ENCODE measurements around the gene NEIL3.

Gene NEIL3

GRCh38 chr4:177313263-177313662, 3.6 kb downstream of the NEIL3 start:
- Mint-ChIP-seq H3K4me3 (no peak overlapping the region), H3K36me3 (peaks cover 47% of the 10 kb centered on the region), H3K27me3 (no peaks in the 10 kb centered on the region), H3K4me1 (peaks cover 85% of the 10 kb centered on the region), H3K27ac (no peak overlapping the region), H3K9me3 (no peaks in the 10 kb centered on the region)
- CTCF ChIA-PET, result interaction anchor here (0.6 to 1.1 kb wide), 2 partner anchors 10 to 70 kb away, joined by 3 read pairs; no protein-coding TSS in a partner anchor
- DNase-seq, result no peak

- peaks cover 96% of the 10 kb centered on the region for H3K4me1 Mint-ChIP-seq
Observed at GRCh38 chr4:177315767-177316464, 6.2 kb downstream of the NEIL3 start.

GRCh38 chr4:177320721-177321120, 11.0 kb downstream of the NEIL3 start:
- H3K4me3 Mint-ChIP-seq, result no peak overlapping the region
- CTCF ChIA-PET, result interaction anchor here (1.8 kb wide), 1 partner anchor 9 kb away, joined by 6 read pairs; no protein-coding TSS in a partner anchor
- H3K27me3 Mint-ChIP-seq, result no peaks in the 10 kb centered on the region
- H3K4me1 Mint-ChIP-seq, result peaks cover 89% of the 10 kb centered on the region
- peak overlapping the region; percentile 72 for H3K27ac Mint-ChIP-seq
- peaks cover 3% of the 10 kb centered on the region for H3K9me3 Mint-ChIP-seq
- peaks cover 74% of the 10 kb centered on the region for H3K36me3 Mint-ChIP-seq
- DNase-seq, result no peak

More at GRCh38 chr4:177315767-177316464, 6.2 kb downstream of the NEIL3 start:
- Mint-ChIP-seq H3K27ac (peak overlapping the region; percentile 83), H3K27me3 (no peaks in the 10 kb centered on the region), H3K4me3 (peak overlapping the region; percentile 65), H3K36me3 (peaks cover 68% of the 10 kb centered on the region), H3K9me3 (peaks cover 3% of the 10 kb centered on the region)
- DNase-seq, result no peak
- CTCF ChIA-PET, result interaction anchor here (0.6 kb wide), 1 partner anchor 66 kb away, joined by 3 read pairs; no protein-coding TSS in a partner anchor

GRCh38 chr4:177321647-177322046, 12.0 kb downstream of the NEIL3 start:
- peaks cover 83% of the 10 kb centered on the region for H3K4me1 Mint-ChIP-seq
- no peak overlapping the region for H3K4me3 Mint-ChIP-seq
- CTCF ChIA-PET, result interaction anchor here (1.8 kb wide), 1 partner anchor 10 kb away, joined by 6 read pairs; no protein-coding TSS in a partner anchor

GRCh38 chr4:177322266-177322665, 12.6 kb downstream of the NEIL3 start:
- Mint-ChIP-seq H3K27me3 (no peaks in the 10 kb centered on the region), H3K36me3 (peaks cover 78% of the 10 kb centered on the region), H3K9me3 (peaks cover 3% of the 10 kb centered on the region), H3K4me3 (no peak overlapping the region), H3K27ac (peak overlapping the region; percentile 45), H3K4me1 (peaks cover 79% of the 10 kb centered on the region)
- no peak for DNase-seq
- CTCF ChIA-PET, result interaction anchor here (0.7 to 1.8 kb wide), 2 partner anchors 11 to 72 kb away, joined by 4 to 6 read pairs; no protein-coding TSS in a partner anchor

More at GRCh38 chr4:177321647-177322046, 12.0 kb downstream of the NEIL3 start:
- DNase-seq, result no peak
- Mint-ChIP-seq H3K27ac (no peak overlapping the region), H3K9me3 (peaks cover 3% of the 10 kb centered on the region), H3K27me3 (no peaks in the 10 kb centered on the region), H3K36me3 (peaks cover 76% of the 10 kb centered on the region)

- CTCF ChIA-PET, result interaction anchor here (0.7 to 1.8 kb wide), 3 partner anchors 9 to 72 kb away, joined by 3 to 6 read pairs (median 4); no protein-coding TSS in a partner anchor
- Mint-ChIP-seq H3K4me3 (no peak overlapping the region), H3K36me3 (peaks cover 81% of the 10 kb centered on the region), H3K27ac (peak overlapping the region; percentile 49), H3K4me1 (peaks cover 77% of the 10 kb centered on the region), H3K27me3 (no peaks in the 10 kb centered on the region), H3K9me3 (peaks cover 3% of the 10 kb centered on the region)
- DNase-seq, result no peak
Observed at GRCh38 chr4:177322881-177323280, 13.2 kb downstream of the NEIL3 start.

GRCh38 chr4:177323416-177323815, 13.7 kb downstream of the NEIL3 start:
- peaks cover 72% of the 10 kb centered on the region for H3K4me1 Mint-ChIP-seq
- no peak overlapping the region for H3K4me3 Mint-ChIP-seq
- H3K27ac Mint-ChIP-seq, result peak overlapping the region; percentile 29
- DNase-seq, result no peak
- CTCF ChIA-PET, result interaction anchor here (0.9 kb wide), 1 partner anchor 10 kb away, joined by 3 read pairs; no protein-coding TSS in a partner anchor
- H3K27me3 Mint-ChIP-seq, result no peaks in the 10 kb centered on the region
- H3K36me3 Mint-ChIP-seq, result peaks cover 81% of the 10 kb centered on the region
- peaks cover 3% of the 10 kb centered on the region for H3K9me3 Mint-ChIP-seq

- peaks cover 50% of the 10 kb centered on the region for H3K36me3 Mint-ChIP-seq
- H3K9me3 Mint-ChIP-seq, result peaks cover 8% of the 10 kb centered on the region
- no peak overlapping the region for H3K4me3 Mint-ChIP-seq
- CTCF ChIA-PET, result no interaction called here
- no peak for DNase-seq
- H3K27ac Mint-ChIP-seq, result no peak overlapping the region
- H3K4me1 Mint-ChIP-seq, result peaks cover 16% of the 10 kb centered on the region
- no peaks in the 10 kb centered on the region for H3K27me3 Mint-ChIP-seq
Observed at GRCh38 chr4:177332119-177332518, 22.4 kb downstream of the NEIL3 start.

- H3K4me3 Mint-ChIP-seq, result no peak overlapping the region
Observed at GRCh38 chr4:177339477-177340374, 30.1 kb downstream of the NEIL3 start.

GRCh38 chr4:177348348-177348747, 38.7 kb downstream of the NEIL3 start:
- H3K27ac Mint-ChIP-seq, result no peak overlapping the region
- H3K4me1 Mint-ChIP-seq, result no peaks in the 10 kb centered on the region
- no peaks in the 10 kb centered on the region for H3K9me3 Mint-ChIP-seq
- no peak for DNase-seq
- no peak overlapping the region for H3K4me3 Mint-ChIP-seq
- CTCF ChIA-PET, result interaction anchor here (2.6 kb wide), 1 partner anchor 98 kb away, joined by 10 read pairs; no protein-coding TSS in a partner anchor
- peaks cover 54% of the 10 kb centered on the region for H3K36me3 Mint-ChIP-seq
- H3K27me3 Mint-ChIP-seq, result no peaks in the 10 kb centered on the region

More at GRCh38 chr4:177339477-177340374, 30.1 kb downstream of the NEIL3 start:
- Mint-ChIP-seq H3K4me1 (peaks cover 6% of the 10 kb centered on the region), H3K27me3 (no peaks in the 10 kb centered on the region), H3K9me3 (no peaks in the 10 kb centered on the region), H3K27ac (peak overlapping the region; percentile 69), H3K36me3 (peaks cover 33% of the 10 kb centered on the region)
- CTCF ChIA-PET, result interaction anchor here (0.7 to 7.1 kb wide), 13 partner anchors 10 to 292 kb away, joined by 3 to 68 read pairs (median 4); partner anchors contain the start of gene NEIL3
- no peak for DNase-seq

- DNase-seq, result no peak
- H3K27me3 Mint-ChIP-seq, result no peaks in the 10 kb centered on the region
- H3K36me3 Mint-ChIP-seq, result peaks cover 56% of the 10 kb centered on the region
- H3K9me3 Mint-ChIP-seq, result no peaks in the 10 kb centered on the region
- no peaks in the 10 kb centered on the region for H3K4me1 Mint-ChIP-seq
- CTCF ChIA-PET, result interaction anchor here (1.9 to 2.6 kb wide), 2 partner anchors 10 to 98 kb away, joined by 4 to 10 read pairs; no protein-coding TSS in a partner anchor
- no peak overlapping the region for H3K4me3 Mint-ChIP-seq
- H3K27ac Mint-ChIP-seq, result no peak overlapping the region
Observed at GRCh38 chr4:177349191-177349590, 39.5 kb downstream of the NEIL3 start.

- H3K4me3 Mint-ChIP-seq, result no peak overlapping the region
- H3K4me1 Mint-ChIP-seq, result no peaks in the 10 kb centered on the region
- no peak for DNase-seq
- no peak overlapping the region for H3K27ac Mint-ChIP-seq
- H3K27me3 Mint-ChIP-seq, result no peaks in the 10 kb centered on the region
- no peaks in the 10 kb centered on the region for H3K9me3 Mint-ChIP-seq
- CTCF ChIA-PET, result interaction anchor here (0.8 to 1.0 kb wide), 2 partner anchors 100 to 101 kb away, joined by 3 read pairs; no protein-coding TSS in a partner anchor
- peaks cover 54% of the 10 kb centered on the region for H3K36me3 Mint-ChIP-seq
Observed at GRCh38 chr4:177351622-177352244, 42.1 kb downstream of the NEIL3 start.

- H3K27ac Mint-ChIP-seq, result no peak overlapping the region
- no peaks in the 10 kb centered on the region for H3K9me3 Mint-ChIP-seq
- no peaks in the 10 kb centered on the region for H3K27me3 Mint-ChIP-seq
- H3K36me3 Mint-ChIP-seq, result peaks cover 37% of the 10 kb centered on the region
- CTCF ChIA-PET, result no interaction called here
- H3K4me3 Mint-ChIP-seq, result no peak overlapping the region
- no peaks in the 10 kb centered on the region for H3K4me1 Mint-ChIP-seq
- no peak for DNase-seq
Observed at GRCh38 chr4:177356206-177356605, 46.5 kb downstream of the NEIL3 start.
